ENCODE measurements around the gene NINL. TPM values are rescaled to one million over a fixed set of nuclear protein-coding genes. Genes with fewer than 3 reads are reported as not detected.

NINL gene
- total RNA-seq, 4 donors from 2014 or later = 4.7 to 9.7 (median 6.7) TPM

DNA sequence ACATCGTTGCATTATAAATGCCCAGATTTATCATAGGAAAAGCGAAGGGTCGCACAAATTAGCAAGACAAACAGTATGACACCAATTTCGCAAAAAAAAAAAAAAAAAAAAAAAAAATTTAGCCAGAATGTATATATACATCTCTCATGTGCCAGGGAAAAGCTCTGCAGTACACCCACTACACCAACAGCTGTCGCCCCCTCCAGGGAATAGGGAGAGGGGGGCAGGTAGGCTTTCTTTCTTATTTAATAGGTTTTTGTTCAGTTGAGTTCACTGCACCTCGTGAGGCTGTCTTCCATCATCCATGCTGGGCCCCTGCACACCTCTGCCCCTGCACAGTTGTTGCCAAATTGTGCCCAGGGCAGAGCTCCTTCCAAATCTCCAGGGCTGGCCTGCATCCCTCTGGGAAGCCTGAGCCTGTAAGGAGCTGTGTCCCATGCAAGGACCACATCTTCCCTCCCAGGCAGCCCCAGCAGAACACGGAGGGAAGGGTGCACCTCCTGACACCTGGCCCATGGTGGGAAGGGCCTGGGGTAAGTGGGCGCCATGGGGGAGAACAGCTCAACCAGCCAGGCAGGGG lies 85.4 kb downstream of the NINL start:
- TF ChIP-seq CTCF (IDR thresholded peaks at IDR 0.05) = no peak
- no peak for ATAC-seq (ENCODE audit: low FRiP score)
- no peak for DNase-seq (ENCODE audit: low spot score)

DNA sequence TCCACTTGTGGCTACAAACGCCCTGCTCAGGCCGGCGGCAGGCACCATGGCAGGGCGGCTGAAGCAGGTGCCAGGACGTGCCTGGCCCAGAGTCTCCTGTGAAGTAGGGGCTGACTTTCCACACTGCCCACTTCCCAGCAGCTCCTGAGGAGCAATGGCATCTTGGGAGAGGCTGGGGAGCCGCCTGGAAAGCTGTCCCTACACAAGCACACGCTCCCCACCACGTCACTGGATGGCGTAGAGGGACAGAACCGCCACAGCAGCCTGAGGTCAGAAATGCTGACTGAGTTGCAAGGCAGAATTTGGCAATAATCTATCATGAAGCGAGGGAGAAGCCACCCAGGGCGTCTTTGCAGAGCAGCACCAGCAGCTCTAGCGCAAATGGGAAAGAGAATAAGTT lies 86.3 kb downstream of the NINL start:
- DNase-seq (ENCODE audit: low spot score) (no peak), ATAC-seq (ENCODE audit: low FRiP score) (no peak)
- no peak for TF ChIP-seq CTCF (IDR thresholded peaks at IDR 0.05)

DNA sequence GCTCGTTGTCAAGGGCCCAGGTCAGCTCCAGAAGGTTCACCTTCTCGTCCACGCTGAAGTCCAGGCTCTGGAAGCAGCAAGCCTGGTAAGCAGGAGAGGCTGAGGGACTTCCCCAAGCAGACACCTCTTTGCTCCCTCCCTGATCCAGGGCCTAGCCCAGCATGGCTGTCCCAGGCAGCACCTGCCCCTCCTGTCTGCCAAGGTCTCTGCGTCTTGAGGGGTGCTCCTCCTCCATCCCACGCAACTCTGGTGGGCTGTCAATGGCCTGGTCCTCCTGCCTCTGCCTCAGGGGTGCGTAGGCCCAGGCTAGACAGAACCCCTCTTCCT lies 87.1 kb downstream of the NINL start:
- ATAC-seq (ENCODE audit: low FRiP score) = no peak
- no peak for DNase-seq (ENCODE audit: low spot score)
- no peak for TF ChIP-seq CTCF (IDR thresholded peaks at IDR 0.05)

DNA sequence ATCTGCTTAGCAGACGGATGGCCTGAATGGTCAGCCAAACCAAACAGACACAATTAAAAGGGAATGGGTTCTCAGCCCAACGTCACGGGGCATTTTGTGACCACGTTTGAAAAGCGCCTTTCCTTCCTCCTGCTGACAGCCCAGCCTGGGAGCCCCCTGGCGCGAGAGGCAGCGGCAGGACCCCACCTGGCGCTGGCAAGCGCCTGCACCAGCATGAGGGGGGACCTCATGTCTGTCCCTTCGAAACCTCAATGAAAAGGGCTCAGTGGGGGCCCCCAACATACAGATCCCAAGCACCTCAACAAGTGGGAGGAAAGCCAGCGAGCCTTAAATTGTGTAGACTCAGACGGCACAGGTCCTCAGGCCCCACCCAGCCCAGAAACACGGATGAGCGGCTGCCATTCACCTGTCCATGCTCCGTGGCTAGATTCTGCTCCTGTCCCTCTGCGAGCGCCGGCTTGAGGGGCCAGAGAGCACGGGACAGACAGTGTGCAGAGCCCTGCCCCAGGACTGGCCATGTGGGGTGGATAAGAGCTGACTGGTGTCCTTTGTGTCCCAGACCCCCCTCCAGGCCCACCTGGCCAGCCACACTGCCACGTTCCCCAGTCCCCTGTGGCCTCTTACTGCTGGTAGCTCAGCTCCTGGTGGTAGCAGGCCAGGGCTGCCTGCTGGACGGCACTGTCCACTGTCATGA lies 87.6 kb downstream of the NINL start:
- no peak for DNase-seq (ENCODE audit: low spot score)
- ATAC-seq (ENCODE audit: low FRiP score) = no peak

GRCh38 chr20:25496968-25497401 lies 88.3 kb downstream of the NINL start:
- no peak for TF ChIP-seq CTCF (IDR thresholded peaks at IDR 0.05)
- DNase-seq (ENCODE audit: low spot score) = no peak

More for the DNA sequence above, 87.6 kb downstream of the NINL start:
- no peak for TF ChIP-seq CTCF (IDR thresholded peaks at IDR 0.05)

DNA sequence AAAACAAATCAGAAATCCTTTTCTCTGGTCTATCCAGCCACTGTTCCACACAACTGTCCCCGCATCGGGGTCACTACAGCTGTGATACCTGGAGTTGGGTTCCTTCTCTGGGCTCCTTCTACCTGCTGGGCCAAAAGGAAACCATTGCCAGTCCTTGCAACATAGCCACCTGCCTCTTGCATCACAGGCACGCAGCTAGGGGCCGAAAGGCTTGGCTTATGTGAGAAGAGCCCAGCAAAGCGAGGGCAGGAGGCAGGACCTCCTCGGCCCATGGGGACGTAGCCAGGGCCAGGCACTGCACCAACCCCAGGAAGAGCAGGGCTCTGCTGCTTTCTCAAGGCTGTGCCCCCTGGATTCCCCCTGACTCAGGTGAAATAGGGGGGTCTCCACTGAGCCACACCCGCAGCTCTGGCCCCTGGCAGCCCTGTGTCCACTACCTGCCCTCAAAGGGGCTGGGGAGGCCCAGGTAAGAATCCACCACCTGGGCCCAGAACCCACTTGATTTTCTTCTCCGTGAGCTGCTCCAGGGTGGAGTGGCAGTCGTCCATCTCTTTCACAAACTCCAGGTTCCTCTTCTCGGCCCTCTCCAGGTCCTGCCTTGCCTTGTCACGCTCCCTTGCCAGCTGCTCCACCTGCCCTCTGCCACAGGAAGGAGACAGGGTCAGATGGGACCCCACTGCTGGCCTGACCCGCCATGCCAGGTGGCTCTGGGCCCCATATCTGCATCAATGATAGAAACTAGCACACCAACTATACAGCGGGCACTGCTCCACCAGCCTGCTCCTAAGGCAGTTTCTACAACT lies 89.0 kb downstream of the NINL start:
- no peak for ATAC-seq (ENCODE audit: low FRiP score)
- no peak for DNase-seq (ENCODE audit: low spot score)
- TF ChIP-seq CTCF (IDR thresholded peaks at IDR 0.05) = no peak

More at GRCh38 chr20:25496968-25497401, 88.3 kb downstream of the NINL start:
- ATAC-seq (ENCODE audit: low FRiP score) = no peak

All from omental fat pad (tissue), 4 donors.